CD14-positive monocyte (primary cell): ENCODE results near the gene PIANP. TPM values are rescaled to one million over a fixed set of nuclear protein-coding genes. Genes with fewer than 3 reads are reported as not detected.

Experiments
- DNase-seq, 3 donors: peaks; one replicate each; pipeline ENCODE4 v3.0.0-alpha.2; 2011 to 2022
- H2AFZ ChIP-seq: 2 replicates; pipeline ENCODE4 v1.6.0; 2012; ENCODE audit warnings: mild to moderate bottlenecking, low read depth, low read length, inconsistent platforms; ENCODE audit not compliant: insufficient read depth, poor library complexity, severe bottlenecking
- H3K27ac ChIP-seq, 2 donors: 1 replicate in 1 of 2; 2 replicates in 1 of 2; pipeline ENCODE4 v1.5.1; 2012 to 2013; ENCODE audit warnings: low read length in 2 of 2, control low read depth in 1 of 2, inconsistent platforms in 1 of 2, low read depth in 1 of 2, mild to moderate bottlenecking in 1 of 2
- H3K27me3 ChIP-seq, 2 donors: one replicate each; pipeline versions ENCODE4 v1.6.0 to v1.6.1; 2011 to 2013; ENCODE audit warnings: low read length in 2 of 2; ENCODE audit not compliant: control insufficient read depth in 2 of 2, insufficient read depth in 2 of 2
- H3K36me3 ChIP-seq, 2 donors: replicated peaks in 1 of 2; 1 replicate in 1 of 2; 2 replicates in 1 of 2; pipeline versions ENCODE4 v1.5.1 to v1.6.1; 2012 to 2013; ENCODE audit warnings: low read length in 2 of 2, control low read depth in 1 of 2, inconsistent platforms in 1 of 2, mild to moderate bottlenecking in 1 of 2; ENCODE audit not compliant: insufficient read depth in 2 of 2, control insufficient read depth in 1 of 2
- H3K4me1 ChIP-seq, 2 donors: 1 replicate in 1 of 2; 2 replicates in 1 of 2; pipeline versions ENCODE4 v1.5.1 to v1.6.1; 2012 to 2013; ENCODE audit warnings: low read length in 2 of 2, control low read depth in 1 of 2, inconsistent platforms in 1 of 2, mild to moderate bottlenecking in 1 of 2, moderate library complexity in 1 of 2; ENCODE audit not compliant: insufficient read depth in 2 of 2, control insufficient read depth in 1 of 2
- H3K4me2 ChIP-seq: replicated peaks from 2 replicates; pipeline ENCODE3; 2012; ENCODE audit warnings: low read length, moderate library complexity, mild to moderate bottlenecking; ENCODE audit not compliant: poor library complexity, severe bottlenecking; ENCODE audit errors: extremely low read depth
- H3K4me3 ChIP-seq, 3 experiments: fragments of 200-600 bp in 1 of 3; sonication (generic) in 1 of 3; replicated peaks in 1 of 3; 1 replicate in 2 of 3; 2 replicates in 1 of 3; pipeline ENCODE4 v1.5.1; 2011 to 2013; ENCODE audit warnings: low read length in 3 of 3, mild to moderate bottlenecking in 3 of 3, control low read depth in 2 of 3, low read depth in 2 of 3, inconsistent platforms in 1 of 3, moderate library complexity in 1 of 3
- H3K79me2 ChIP-seq: 2 replicates; pipeline ENCODE4 v1.6.0; 2012; ENCODE audit warnings: mild to moderate bottlenecking, control low read depth, inconsistent platforms, low read length, moderate library complexity; ENCODE audit not compliant: insufficient read depth
- H3K9ac ChIP-seq: 2 replicates; pipeline ENCODE4 v1.6.0; 2017; ENCODE audit warnings: low read length, mild to moderate bottlenecking; ENCODE audit not compliant: insufficient read depth, poor library complexity, severe bottlenecking
- H3K9me3 ChIP-seq, 2 donors: replicated peaks in 1 of 2; 1 replicate in 1 of 2; 2 replicates in 1 of 2; pipeline versions ENCODE4 v1.5.1 to v1.6.1; 2012 to 2013; ENCODE audit warnings: low read length in 2 of 2, control low read depth in 1 of 2; ENCODE audit not compliant: control insufficient read depth in 1 of 2, insufficient read depth in 1 of 2
- H4K20me1 ChIP-seq: 2 replicates; pipeline ENCODE4 v1.6.0; 2012; ENCODE audit warnings: mild to moderate bottlenecking, low read length, control low read depth, moderate library complexity; ENCODE audit not compliant: insufficient read depth
- H3K27ac Mint-ChIP-seq, 7 donors: one replicate each; pipeline ENCODE4 v1.8.0; 2020; ENCODE audit warnings: mild to moderate bottlenecking in 7 of 7, mixed read lengths in 7 of 7, moderate library complexity in 6 of 7, inconsistent platforms in 2 of 7
- H3K27me3 Mint-ChIP-seq, 3 donors: one replicate each; pipeline ENCODE4 v1.8.0; 2021 to 2022; ENCODE audit warnings: low read depth in 3 of 3, mild to moderate bottlenecking in 3 of 3, mixed read lengths in 3 of 3, moderate library complexity in 3 of 3, inconsistent platforms in 1 of 3
- H3K36me3 Mint-ChIP-seq, 2 donors: one replicate each; pipeline ENCODE4 v1.8.0; 2020; ENCODE audit warnings: mixed read lengths in 2 of 2, inconsistent platforms in 1 of 2, mild to moderate bottlenecking in 1 of 2
- H3K4me1 Mint-ChIP-seq: one replicate; pipeline ENCODE4 v1.8.0; 2020; ENCODE audit warnings: mild to moderate bottlenecking, mixed read lengths
- H3K4me3 Mint-ChIP-seq, 2 donors: one replicate each; pipeline ENCODE4 v1.8.0; 2020; ENCODE audit warnings: mild to moderate bottlenecking in 2 of 2, mixed read lengths in 2 of 2, moderate library complexity in 1 of 2
- H3K9me3 Mint-ChIP-seq, 7 donors: one replicate each; pipeline ENCODE4 v1.8.0; 2020 to 2022; ENCODE audit warnings: mixed read lengths in 7 of 7, mild to moderate bottlenecking in 6 of 7, moderate library complexity in 6 of 7, inconsistent platforms in 2 of 7
- WGBS: methylation state at CpG from one replicate; pipeline ENCODE4 v1.1.5; 2013; ENCODE audit warnings: missing lambda C conversion rate; ENCODE audit not compliant: insufficient coverage; 5-methylcytosine and 5-hydroxymethylcytosine counted together
- intact Hi-C, 2 donors: fragments of 100-400 bp; cut with micrococcal nuclease; formaldehyde crosslinking; loops; one replicate each; pipeline versions ENCODE4 v1.15.0 to v1.15.1; 2023
- polyA plus RNA-seq, 3 donors: library from polyadenylated mRNA; depleted of rRNA in 1 of 3; unstranded in 2 of 3; stranded (reverse) in 1 of 3; fragments of 300-500 nt in 2 of 3; fragments of >200 nt in 1 of 3; fragmentation: Illumina TruSeq in 2 of 3; gene quantifications; 1 replicate in 2 of 3; 2 replicates in 1 of 3; pipeline ENCODE4 v1.2.3, GENCODE V29; 2012 to 2021
- TF ChIP-seq, protein P1 (sequence below): fragments of 200-600 bp; IDR thresholded peaks from one replicate; pipeline ENCODE4 v1.8.0; 2022; ENCODE audit warnings: antibody characterized with exemption, mild to moderate bottlenecking

Gene PIANP
- polyA plus RNA-seq, 3 donors, result not detected

DNA sequence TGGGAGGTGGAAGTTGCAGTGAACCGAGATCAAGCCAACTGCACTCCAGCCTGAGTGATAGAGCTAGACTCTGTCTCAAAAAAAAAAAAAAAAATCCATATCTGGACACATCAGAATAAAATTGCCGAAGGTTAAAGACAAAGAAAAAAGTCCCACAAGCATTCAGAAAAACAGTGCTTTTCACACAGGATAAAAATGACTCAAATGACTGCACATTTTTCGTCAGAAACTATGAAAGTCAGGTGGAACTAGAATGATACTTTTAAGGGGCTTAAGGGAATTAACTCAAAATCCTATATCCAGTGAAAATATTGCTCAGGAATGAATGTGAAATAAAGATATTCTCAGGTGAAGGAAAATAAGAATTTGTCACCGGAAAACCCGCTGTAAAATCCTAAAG is 36.1 kb upstream of the PIANP start:
- Mint-ChIP-seq H3K27me3 (peaks cover 0 to 2% (median 2%) of the 10 kb centered on the region in 3 donors), H3K27ac (no peak overlapping the region), H3K36me3 (peaks cover 24 to 52% of the 10 kb centered on the region in 2 donors), H3K4me3 (no peak overlapping the region), H3K9me3 (no peaks in the 10 kb centered on the region), H3K4me1 (peaks cover 4% of the 10 kb centered on the region)
- Histone ChIP-seq H3K4me3 (no peak overlapping the region), H3K79me2 (no peaks in the 10 kb centered on the region), H3K9me3 (no peaks in the 10 kb centered on the region), H3K4me1 (no peaks in the 10 kb centered on the region), H2AFZ (no peak overlapping the region), H4K20me1 (no peaks in the 10 kb centered on the region), H3K9ac (no peak overlapping the region), H3K36me3 (peaks cover 19 to 37% of the 10 kb centered on the region in 2 donors), H3K27me3 (no peaks in the 10 kb centered on the region), H3K27ac (no peak overlapping the region), H3K4me2 (no peak overlapping the region)
- WGBS, result 100% methylated on average over 2 of the region's 5 CpGs
- DNase-seq, result no peak
- intact Hi-C loops, result loop anchor here (5.0 kb wide), 2 partner anchors 41 to 91 kb away; partner anchors contain the start of gene P3H3 (in 1 of the 2)
- TF ChIP-seq, protein P1, sequence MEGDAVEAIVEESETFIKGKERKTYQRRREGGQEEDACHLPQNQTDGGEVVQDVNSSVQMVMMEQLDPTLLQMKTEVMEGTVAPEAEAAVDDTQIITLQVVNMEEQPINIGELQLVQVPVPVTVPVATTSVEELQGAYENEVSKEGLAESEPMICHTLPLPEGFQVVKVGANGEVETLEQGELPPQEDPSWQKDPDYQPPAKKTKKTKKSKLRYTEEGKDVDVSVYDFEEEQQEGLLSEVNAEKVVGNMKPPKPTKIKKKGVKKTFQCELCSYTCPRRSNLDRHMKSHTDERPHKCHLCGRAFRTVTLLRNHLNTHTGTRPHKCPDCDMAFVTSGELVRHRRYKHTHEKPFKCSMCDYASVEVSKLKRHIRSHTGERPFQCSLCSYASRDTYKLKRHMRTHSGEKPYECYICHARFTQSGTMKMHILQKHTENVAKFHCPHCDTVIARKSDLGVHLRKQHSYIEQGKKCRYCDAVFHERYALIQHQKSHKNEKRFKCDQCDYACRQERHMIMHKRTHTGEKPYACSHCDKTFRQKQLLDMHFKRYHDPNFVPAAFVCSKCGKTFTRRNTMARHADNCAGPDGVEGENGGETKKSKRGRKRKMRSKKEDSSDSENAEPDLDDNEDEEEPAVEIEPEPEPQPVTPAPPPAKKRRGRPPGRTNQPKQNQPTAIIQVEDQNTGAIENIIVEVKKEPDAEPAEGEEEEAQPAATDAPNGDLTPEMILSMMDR, result no peak

- Mint-ChIP-seq H3K4me3 (no peak overlapping the region), H3K27ac (peak overlapping the region in 2 of 7 donors; percentile 38 to 77), H3K36me3 (peaks cover 33 to 63% of the 10 kb centered on the region in 2 donors), H3K4me1 (peaks cover 4% of the 10 kb centered on the region), H3K9me3 (no peaks in the 10 kb centered on the region), H3K27me3 (peaks cover 0 to 2% (median 2%) of the 10 kb centered on the region in 3 donors)
- no peaks in the 10 kb centered on the region for H3K27me3 ChIP-seq
- TF ChIP-seq, protein P1, result peak; percentile 68
- H3K27ac ChIP-seq, result no peak overlapping the region
- no peak overlapping the region for H2AFZ ChIP-seq
- intact Hi-C loops, result loop anchor here (1.0 to 5.0 kb wide), 3 partner anchors 42 to 92 kb away; partner anchors contain the start of gene P3H3 (in 1 of the 2)
- H3K4me1 ChIP-seq, result no peaks in the 10 kb centered on the region
- H3K9me3 ChIP-seq, result no peaks in the 10 kb centered on the region
- H3K79me2 ChIP-seq, result no peaks in the 10 kb centered on the region
- H3K36me3 ChIP-seq, result peaks cover 31 to 48% of the 10 kb centered on the region in 2 donors
- H4K20me1 ChIP-seq, result no peaks in the 10 kb centered on the region
- no peak overlapping the region for H3K4me2 ChIP-seq
- no peak overlapping the region for H3K4me3 ChIP-seq
- H3K9ac ChIP-seq, result no peak overlapping the region
- 42% methylated on average over 6 of the region's 8 CpGs for WGBS
- peak; percentile 34 to 44 (median 43) for DNase-seq
Observed at GRCh38 chr12:6735448-6736191, 35.0 kb upstream of the PIANP start.
